SK-N-SH (cell line): ENCODE results near the gene GPR27.

Source experiments
- CHD2 ChIP-seq: fragments of 150-350 bp; IDR thresholded peaks from 2 replicates; pipeline ENCODE4 v1.6.1; 2018; ENCODE audit warnings: low read length; ENCODE audit not compliant: partially characterized antibody
- EZH2phosphoT487 ChIP-seq: fragments of 200-600 bp; sonication (generic); IDR thresholded peaks from 2 replicates; pipeline ENCODE4 v1.6.1; 2017; ENCODE audit warnings: low read depth, mixed run types, mild to moderate bottlenecking, antibody characterized with exemption, moderate library complexity, borderline replicate concordance
- FOSL2 ChIP-seq: IDR thresholded peaks from 2 replicates; pipeline ENCODE4 v1.4.0; 2012; ENCODE audit warnings: low read depth, mild to moderate bottlenecking, moderate library complexity, borderline replicate concordance
- NFIC ChIP-seq: IDR thresholded peaks from 2 replicates; pipeline ENCODE4 v1.4.0; 2012; ENCODE audit warnings: borderline replicate concordance
- RAD21 ChIP-seq: IDR thresholded peaks from 2 replicates; pipeline ENCODE4 v1.6.1; 2012; ENCODE audit warnings: mild to moderate bottlenecking, low read length
- RCOR1 ChIP-seq: fragments of 150-350 bp; IDR thresholded peaks from 2 replicates; pipeline ENCODE4 v1.6.1; 2017; ENCODE audit warnings: antibody characterized with exemption, low read length
- TEAD4 ChIP-seq: IDR thresholded peaks from 2 replicates; pipeline ENCODE4 v1.4.0; 2012; ENCODE audit warnings: mild to moderate bottlenecking, borderline replicate concordance; ENCODE audit not compliant: insufficient read depth
- YY1 ChIP-seq: IDR thresholded peaks from 2 replicates; pipeline ENCODE4 v1.4.0; 2012; ENCODE audit warnings: low read depth, mild to moderate bottlenecking
- TF ChIP-seq, protein P1 (sequence below): fragments of 200-600 bp; sonication (generic); IDR thresholded peaks from 2 replicates; pipeline ENCODE4 v1.6.1; 2017; ENCODE audit warnings: antibody characterized with exemption, mild to moderate bottlenecking, moderate library complexity
- TF ChIP-seq, protein P2 (sequence below): IDR thresholded peaks from 2 replicates; pipeline ENCODE4 v1.4.0; 2012; ENCODE audit warnings: low read depth, borderline replicate concordance

DNA sequence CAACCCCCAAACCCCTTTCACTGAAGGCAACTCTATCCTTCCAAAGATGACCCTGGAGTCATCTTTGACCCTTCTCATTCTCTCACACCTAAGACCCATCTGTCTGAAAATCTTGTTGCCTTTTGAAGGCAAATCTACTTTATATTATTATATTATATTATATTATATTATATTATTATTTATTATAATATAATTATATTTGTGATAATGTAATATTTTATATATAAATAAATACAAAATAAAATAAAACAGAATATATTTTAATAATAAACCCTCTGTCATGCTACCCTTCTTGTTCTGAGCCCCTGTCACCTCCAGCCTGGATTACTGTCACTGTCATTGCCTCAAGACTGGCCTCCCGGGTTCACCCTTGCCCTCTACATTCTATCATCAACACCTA, 36.3 kb downstream of the GPR27 start:
- TF ChIP-seq FOSL2 (no peak), EZH2phosphoT487 (no peak), RCOR1 (no peak), NFIC (no peak), CHD2 (no peak), YY1 (no peak), RAD21 (no peak), TEAD4 (no peak)
- TF ChIP-seq, protein P1, sequence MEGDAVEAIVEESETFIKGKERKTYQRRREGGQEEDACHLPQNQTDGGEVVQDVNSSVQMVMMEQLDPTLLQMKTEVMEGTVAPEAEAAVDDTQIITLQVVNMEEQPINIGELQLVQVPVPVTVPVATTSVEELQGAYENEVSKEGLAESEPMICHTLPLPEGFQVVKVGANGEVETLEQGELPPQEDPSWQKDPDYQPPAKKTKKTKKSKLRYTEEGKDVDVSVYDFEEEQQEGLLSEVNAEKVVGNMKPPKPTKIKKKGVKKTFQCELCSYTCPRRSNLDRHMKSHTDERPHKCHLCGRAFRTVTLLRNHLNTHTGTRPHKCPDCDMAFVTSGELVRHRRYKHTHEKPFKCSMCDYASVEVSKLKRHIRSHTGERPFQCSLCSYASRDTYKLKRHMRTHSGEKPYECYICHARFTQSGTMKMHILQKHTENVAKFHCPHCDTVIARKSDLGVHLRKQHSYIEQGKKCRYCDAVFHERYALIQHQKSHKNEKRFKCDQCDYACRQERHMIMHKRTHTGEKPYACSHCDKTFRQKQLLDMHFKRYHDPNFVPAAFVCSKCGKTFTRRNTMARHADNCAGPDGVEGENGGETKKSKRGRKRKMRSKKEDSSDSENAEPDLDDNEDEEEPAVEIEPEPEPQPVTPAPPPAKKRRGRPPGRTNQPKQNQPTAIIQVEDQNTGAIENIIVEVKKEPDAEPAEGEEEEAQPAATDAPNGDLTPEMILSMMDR = no peak
- TF ChIP-seq, protein P2, sequence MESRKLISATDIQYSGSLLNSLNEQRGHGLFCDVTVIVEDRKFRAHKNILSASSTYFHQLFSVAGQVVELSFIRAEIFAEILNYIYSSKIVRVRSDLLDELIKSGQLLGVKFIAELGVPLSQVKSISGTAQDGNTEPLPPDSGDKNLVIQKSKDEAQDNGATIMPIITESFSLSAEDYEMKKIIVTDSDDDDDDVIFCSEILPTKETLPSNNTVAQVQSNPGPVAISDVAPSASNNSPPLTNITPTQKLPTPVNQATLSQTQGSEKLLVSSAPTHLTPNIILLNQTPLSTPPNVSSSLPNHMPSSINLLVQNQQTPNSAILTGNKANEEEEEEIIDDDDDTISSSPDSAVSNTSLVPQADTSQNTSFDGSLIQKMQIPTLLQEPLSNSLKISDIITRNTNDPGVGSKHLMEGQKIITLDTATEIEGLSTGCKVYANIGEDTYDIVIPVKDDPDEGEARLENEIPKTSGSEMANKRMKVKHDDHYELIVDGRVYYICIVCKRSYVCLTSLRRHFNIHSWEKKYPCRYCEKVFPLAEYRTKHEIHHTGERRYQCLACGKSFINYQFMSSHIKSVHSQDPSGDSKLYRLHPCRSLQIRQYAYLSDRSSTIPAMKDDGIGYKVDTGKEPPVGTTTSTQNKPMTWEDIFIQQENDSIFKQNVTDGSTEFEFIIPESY = no peak
